ENCODE data around the gene SKIL.

SKIL gene

GRCh38 chr3:170387950-170388349 lies 30.4 kb downstream of the SKIL start:
- no peak for DNase-seq (ENCODE audit: low spot score)

- DNase-seq (ENCODE audit: low spot score), result no peak
These were observed 33.6 kb downstream of the SKIL start for GRCh38 chr3:170391108-170391507.

- no peak for DNase-seq (ENCODE audit: low spot score)
These were observed 40.2 kb downstream of the SKIL start for GRCh38 chr3:170397685-170398084.

GRCh38 chr3:170405101-170405500 lies 47.6 kb downstream of the SKIL start:
- no peak for DNase-seq (ENCODE audit: low spot score)

GRCh38 chr3:170410428-170411029 lies 53.0 kb downstream of the SKIL start:
- no peak for DNase-seq (ENCODE audit: low spot score)

- DNase-seq (ENCODE audit: low spot score), result no peak
These were observed 55.8 kb downstream of the SKIL start for GRCh38 chr3:170413291-170413690.

GRCh38 chr3:170414202-170414663 lies 56.7 kb downstream of the SKIL start:
- peak; percentile 75 for DNase-seq (ENCODE audit: low spot score)

GRCh38 chr3:170417090-170417489 lies 59.6 kb downstream of the SKIL start:
- DNase-seq (ENCODE audit: low spot score), result peak; percentile 95

- peak; percentile 69 for DNase-seq (ENCODE audit: low spot score)
These were observed 61.2 kb downstream of the SKIL start, which contains the start of gene CLDN11 for GRCh38 chr3:170418422-170419398. TSS of gene CLDN11 (plus strand) at chr3:170418868. CDS start at chr3:170419067, 199 bp downstream.

- DNase-seq (ENCODE audit: low spot score), result no peak
These were observed 62.1 kb downstream of the SKIL start for GRCh38 chr3:170419557-170420087.

GRCh38 chr3:170420307-170420821 lies 62.8 kb downstream of the SKIL start:
- no peak for DNase-seq (ENCODE audit: low spot score)

GRCh38 chr3:170421111-170421641 lies 63.7 kb downstream of the SKIL start:
- DNase-seq (ENCODE audit: low spot score), result no peak

GRCh38 chr3:170421758-170422157 lies 64.2 kb downstream of the SKIL start:
- DNase-seq (ENCODE audit: low spot score), result no peak

GRCh38 chr3:170423001-170423615 lies 65.6 kb downstream of the SKIL start:
- no peak for DNase-seq (ENCODE audit: low spot score)

- DNase-seq (ENCODE audit: low spot score), result no peak
These were observed 67.4 kb downstream of the SKIL start for GRCh38 chr3:170424879-170425278.

- DNase-seq (ENCODE audit: low spot score), result peak; percentile 37
These were observed 68.2 kb downstream of the SKIL start for GRCh38 chr3:170425491-170426239.

GRCh38 chr3:170426240-170426797 lies 68.8 kb downstream of the SKIL start:
- peak; percentile 51 for DNase-seq (ENCODE audit: low spot score)

GRCh38 chr3:170428095-170428494 lies 70.6 kb downstream of the SKIL start:
- DNase-seq (ENCODE audit: low spot score), result no peak

- no peak for DNase-seq (ENCODE audit: low spot score)
These were observed 71.5 kb downstream of the SKIL start for GRCh38 chr3:170429050-170429449.

GRCh38 chr3:170431054-170431453 lies 73.5 kb downstream of the SKIL start:
- no peak for DNase-seq (ENCODE audit: low spot score)
